ENCODE results near the gene DGCR8.

- TF ChIP-seq CTCF (IDR thresholded peaks at IDR 0.05 in 8 of 11, conservative IDR thresholded peaks at IDR 0.05 in 3 of 11) (no peak), POLR2A (IDR thresholded peaks at IDR 0.05) (no peak), POLR2AphosphoS5 (IDR thresholded peaks at IDR 0.05) (no peak)
These were observed 59.5 kb downstream of the DGCR8 start for GRCh38 chr22:20139391-20140106.

Data from spleen (tissue), 7 donors.